ENCODE results near the gene SLC25A45. TPM values are rescaled to one million over a fixed set of nuclear protein-coding genes. Genes with fewer than 3 reads are reported as not detected.
A peak's percentile ranks its signal among the peaks of the same experiment; 100 is the strongest.

Gene SLC25A45
- total RNA-seq, 1 donor from 2014 or later, result 4.6 TPM

GRCh38 chr11:65386307-65387140 is 4.1 kb upstream of the SLC25A45 start, which contains the start of gene FRMD8:
Gene FRMD8, plus strand, starts transcription at chr11:65386637. Its CDS starts 400 bp downstream, at chr11:65387037.
- peak; percentile 61 for DNase-seq

- DNase-seq, result no peak
Measured at GRCh38 chr11:65384301-65384889, 1.9 kb upstream of the SLC25A45 start.

GRCh38 chr11:65383778-65384177 is 1.3 kb upstream of the SLC25A45 start:
- DNase-seq, result no peak

- DNase-seq, result no peak
Measured at GRCh38 chr11:65382804-65383368, 440 bp upstream of the SLC25A45 start.

GRCh38 chr11:65381716-65382032 is 772 bp downstream of the SLC25A45 start:
- peak; percentile 38 for DNase-seq

GRCh38 chr11:65380460-65381119 is 1.9 kb downstream of the SLC25A45 start:
- DNase-seq, result no peak

GRCh38 chr11:65379698-65380459 is 2.6 kb downstream of the SLC25A45 start:
- no peak for DNase-seq

- DNase-seq, result no peak
Measured at GRCh38 chr11:65378928-65379638, 3.4 kb downstream of the SLC25A45 start.

GRCh38 chr11:65378208-65378927 is 4.1 kb downstream of the SLC25A45 start:
- no peak for DNase-seq

GRCh38 chr11:65377777-65378176 is 4.7 kb downstream of the SLC25A45 start:
- no peak for DNase-seq

- DNase-seq, result no peak
Measured at GRCh38 chr11:65377036-65377435, 5.4 kb downstream of the SLC25A45 start.

GRCh38 chr11:65376138-65376713 is 6.2 kb downstream of the SLC25A45 start:
- DNase-seq, result no peak

GRCh38 chr11:65375012-65375411 is 7.4 kb downstream of the SLC25A45 start:
- DNase-seq, result no peak

GRCh38 chr11:65373839-65374580 is 8.4 kb downstream of the SLC25A45 start:
- no peak for DNase-seq

- DNase-seq, result no peak
Measured at GRCh38 chr11:65370659-65371049, 11.8 kb downstream of the SLC25A45 start.

- peak; percentile 42 for DNase-seq
Measured at GRCh38 chr11:65366340-65366773, 16.1 kb downstream of the SLC25A45 start.

GRCh38 chr11:65363770-65364169 is 18.7 kb downstream of the SLC25A45 start:
- DNase-seq, result no peak

GRCh38 chr11:65362966-65363365 is 19.5 kb downstream of the SLC25A45 start:
- no peak for DNase-seq

- no peak for DNase-seq
Measured at GRCh38 chr11:65362320-65362931, 20.0 kb downstream of the SLC25A45 start.

Measured in skin of body (tissue), 2 donors.